GM19043 (cell line): ENCODE measurements around the gene C10orf90.

Experiments used
- ATAC-seq: cut with Tn5 transposase; IDR thresholded peaks from one replicate; pipeline ENCODE4 v1.9.1; 2021; ENCODE audit warnings: low read depth; ENCODE audit not compliant: unreplicated experiment

C10orf90 gene

DNA sequence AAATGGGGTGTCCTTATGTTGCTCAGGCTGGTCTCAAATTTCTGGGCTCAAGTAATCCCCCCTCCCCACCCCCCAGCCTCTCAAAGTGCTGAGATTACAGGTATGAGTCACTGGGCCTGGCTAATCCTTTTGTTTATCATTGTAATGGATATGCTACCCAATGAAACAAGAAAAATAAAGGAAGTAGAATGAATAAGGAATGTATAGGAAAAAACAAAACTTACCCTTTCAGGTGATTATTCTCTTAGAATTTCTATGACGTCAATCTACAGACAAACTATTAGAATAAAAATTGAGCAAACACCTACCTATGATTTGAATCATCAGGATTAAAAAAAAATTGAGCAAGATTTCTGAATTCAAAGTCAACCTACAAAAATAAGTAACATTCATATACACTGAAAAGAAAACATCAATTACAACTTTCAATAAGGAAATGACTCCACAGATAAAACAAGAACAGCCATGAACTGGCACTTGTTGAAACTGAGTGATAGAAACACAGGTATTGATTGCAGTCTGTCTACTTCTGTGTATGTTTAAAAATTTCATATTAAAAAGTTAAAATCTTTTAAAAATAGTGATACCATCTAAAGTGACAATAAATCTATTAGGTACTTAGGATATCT, 294.5 kb downstream of the C10orf90 start:
- no peak for ATAC-seq

DNA sequence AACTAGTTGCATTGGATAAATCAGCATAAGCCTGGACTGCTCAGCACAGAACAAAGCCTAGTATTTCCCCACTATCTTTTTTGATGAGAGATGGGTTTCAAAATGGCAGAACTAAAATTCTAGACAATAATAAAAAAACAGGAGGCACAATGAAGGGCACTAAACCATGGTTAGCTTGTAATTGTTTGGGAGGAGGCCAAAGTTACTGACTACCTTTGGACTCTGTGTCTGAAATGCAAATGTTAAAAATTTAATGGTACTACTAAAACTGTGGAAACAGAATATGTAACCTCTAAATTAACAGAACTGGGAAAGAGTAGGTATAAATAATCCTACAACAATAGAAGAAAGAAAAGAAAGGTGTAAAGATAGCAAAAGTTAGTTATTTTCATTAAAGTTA, 295.2 kb downstream of the C10orf90 start:
- ATAC-seq, result no peak
